GM13976 (cell line): ENCODE results near the gene U2AF2.

Experiments
- DNase-seq: peaks from one replicate; pipeline ENCODE4 v3.0.0; 2012; ENCODE audit warnings: low spot score
- CTCF ChIP-seq: IDR thresholded peaks from 2 replicates; pipeline ENCODE4 v1.5.1; 2012; ENCODE audit warnings: borderline replicate concordance, mild to moderate bottlenecking; ENCODE audit not compliant: insufficient read depth; ENCODE audit errors: extremely low read depth, missing control alignments, control extremely low read depth
- in situ Hi-C: fragments of 300-500 bp; cut with MboI; formaldehyde crosslinking; loops from one replicate; pipeline ENCODE4 v1.12.0; 2022; ENCODE audit warnings: low sequenced_read_pairs, mixed read lengths, inconsistent platforms; ENCODE audit not compliant: unreplicated experiment

U2AF2 gene

GRCh38 chr19:55661826-55662225, 7.0 kb downstream of the U2AF2 start:
- in situ Hi-C loops: no loop called here
- DNase-seq: no peak
- no peak for TF ChIP-seq CTCF

GRCh38 chr19:55663846-55664536, 9.2 kb downstream of the U2AF2 start:
- in situ Hi-C loops: no loop called here
- no peak for DNase-seq
- TF ChIP-seq CTCF: no peak

- TF ChIP-seq CTCF: no peak
- no peak for DNase-seq
- in situ Hi-C loops: no loop called here
These were observed 11.6 kb downstream of the U2AF2 start for GRCh38 chr19:55666343-55667005.

- TF ChIP-seq CTCF: no peak
- in situ Hi-C loops: no loop called here
- DNase-seq: no peak
These were observed 12.2 kb downstream of the U2AF2 start for GRCh38 chr19:55667006-55667381.

GRCh38 chr19:55667511-55667910, 12.7 kb downstream of the U2AF2 start:
- no peak for DNase-seq
- TF ChIP-seq CTCF: no peak
- in situ Hi-C loops: no loop called here

GRCh38 chr19:55667958-55668357, 13.1 kb downstream of the U2AF2 start:
- in situ Hi-C loops: no loop called here
- TF ChIP-seq CTCF: no peak
- DNase-seq: no peak
